ENCODE measurements around the gene RTEL1. TPM values are rescaled to one million over a fixed set of nuclear protein-coding genes. Genes with fewer than 3 reads are reported as not detected.

The RTEL1 gene
- total and polyA plus RNA-seq, 2 donors (not counting 1 experiment from before 2014, with no cell fraction given): 15.1 to 32.6 TPM

- POLR2A ChIA-PET: no interaction called here
- H4K20me1 ChIP-seq (ENCODE audit: control insufficient read depth, insufficient read depth, low read length, poor library complexity, severe bottlenecking): no peaks in the 10 kb centered on the region
- H3K4me3 ChIP-seq (ENCODE audit: control extremely low read depth in 1 of 5, extremely low read depth in 1 of 5, insufficient read depth in 1 of 5, low read depth in 2 of 5, low read length in 4 of 5): no peak overlapping the region
- H3K9me3 Mint-ChIP-seq (ENCODE audit: insufficient read depth): no peaks in the 10 kb centered on the region
- peaks cover 5 to 9% of the 10 kb centered on the region in 2 donors for H3K4me1 ChIP-seq (ENCODE audit: control insufficient read depth in 2 of 2, insufficient read depth in 2 of 2, low read length in 2 of 2)
- H3K79me2 ChIP-seq (ENCODE audit: control insufficient read depth, insufficient read depth, low read length): peaks cover 18% of the 10 kb centered on the region
- CTCF ChIA-PET: no interaction called here
- peaks cover 6% of the 10 kb centered on the region for H3K4me1 Mint-ChIP-seq
- no peak overlapping the region for H2AFZ ChIP-seq (ENCODE audit: insufficient read depth, low read depth, low read length, poor library complexity, severe bottlenecking)
- no peak overlapping the region for H3K9ac ChIP-seq (ENCODE audit: low read length)
- TF ChIP-seq CTCF (IDR thresholded peaks at IDR 0.05) (no peak), EZH2 (IDR thresholded peaks at IDR 0.05; ENCODE audit: borderline replicate concordance, insufficient read depth, low read depth, low read length, poor library complexity, severe bottlenecking) (no peak)
- no peak overlapping the region for H3K27ac ChIP-seq (ENCODE audit: low read length in 2 of 2)
- no peaks in the 10 kb centered on the region for H3K27me3 ChIP-seq (replicated peaks in 1 of 4; ENCODE audit: control extremely low read depth in 1 of 4, control insufficient read depth in 3 of 4, insufficient read depth in 4 of 4, low read length in 3 of 4)
- H3K27ac Mint-ChIP-seq: no peak overlapping the region
- no peaks in the 10 kb centered on the region for H3K9me3 ChIP-seq (ENCODE audit: control extremely low read depth in 1 of 3, control insufficient read depth in 2 of 3, insufficient read depth in 1 of 3, low read length in 2 of 3)
- peaks cover 0 to 30% of the 10 kb centered on the region in 2 experiments for H3K36me3 ChIP-seq (replicated peaks in 1 of 2; ENCODE audit: control extremely low read depth in 1 of 2, control insufficient read depth in 1 of 2, extremely low read depth in 1 of 2, insufficient read depth in 2 of 2, low read length in 1 of 2)
- no peak overlapping the region for H3K4me2 ChIP-seq (replicated peaks; ENCODE audit: low read depth, low read length, poor library complexity, severe bottlenecking)
- WGBS (ENCODE audit: insufficient coverage): 94% methylated on average over 26 of the region's 26 CpGs
- H3K27me3 Mint-ChIP-seq: no peaks in the 10 kb centered on the region
- ATAC-seq (ENCODE audit: low read depth): no peak
- DNase-seq: no peak
- intact Hi-C loops (cut with micrococcal nuclease): no loop called here
- H3K4me3 Mint-ChIP-seq: no peak overlapping the region
Measured at GRCh38 chr20:63663332-63664066, 5.4 kb downstream of the RTEL1 start.

GRCh38 chr20:63664143-63664851 lies 6.2 kb downstream of the RTEL1 start:
- no peaks in the 10 kb centered on the region for H3K9me3 Mint-ChIP-seq (ENCODE audit: insufficient read depth)
- H3K79me2 ChIP-seq (ENCODE audit: control insufficient read depth, insufficient read depth, low read length): peaks cover 18% of the 10 kb centered on the region
- ChIA-PET CTCF (no interaction called here), POLR2A (no interaction called here)
- DNase-seq (no peak), ATAC-seq (ENCODE audit: low read depth) (no peak)
- no peak overlapping the region for H3K27ac ChIP-seq (ENCODE audit: low read length in 2 of 2)
- peaks cover 0 to 34% of the 10 kb centered on the region in 2 experiments for H3K36me3 ChIP-seq (replicated peaks in 1 of 2; ENCODE audit: control extremely low read depth in 1 of 2, control insufficient read depth in 1 of 2, extremely low read depth in 1 of 2, insufficient read depth in 2 of 2, low read length in 1 of 2)
- no peak overlapping the region for H3K9ac ChIP-seq (ENCODE audit: low read length)
- H3K27me3 Mint-ChIP-seq: no peaks in the 10 kb centered on the region
- H3K9me3 ChIP-seq (ENCODE audit: control extremely low read depth in 1 of 3, control insufficient read depth in 2 of 3, insufficient read depth in 1 of 3, low read length in 2 of 3): no peaks in the 10 kb centered on the region
- WGBS (ENCODE audit: insufficient coverage): 98% methylated on average over 21 of the region's 22 CpGs
- H3K4me3 ChIP-seq (ENCODE audit: control extremely low read depth in 1 of 5, extremely low read depth in 1 of 5, insufficient read depth in 1 of 5, low read depth in 2 of 5, low read length in 4 of 5): no peak overlapping the region
- no peak for TF ChIP-seq EZH2 (IDR thresholded peaks at IDR 0.05; ENCODE audit: borderline replicate concordance, insufficient read depth, low read depth, low read length, poor library complexity, severe bottlenecking)
- TF ChIP-seq CTCF (IDR thresholded peaks at IDR 0.05): no peak
- no peak overlapping the region for H2AFZ ChIP-seq (ENCODE audit: insufficient read depth, low read depth, low read length, poor library complexity, severe bottlenecking)
- peaks cover 2% of the 10 kb centered on the region for H3K4me1 Mint-ChIP-seq
- no peaks in the 10 kb centered on the region for H3K27me3 ChIP-seq (replicated peaks in 1 of 4; ENCODE audit: control extremely low read depth in 1 of 4, control insufficient read depth in 3 of 4, insufficient read depth in 4 of 4, low read length in 3 of 4)
- no peak overlapping the region for H3K27ac Mint-ChIP-seq
- no peak overlapping the region for H3K4me2 ChIP-seq (replicated peaks; ENCODE audit: low read depth, low read length, poor library complexity, severe bottlenecking)
- H3K4me1 ChIP-seq (ENCODE audit: control insufficient read depth in 2 of 2, insufficient read depth in 2 of 2, low read length in 2 of 2): peaks cover 0 to 1% of the 10 kb centered on the region in 2 donors
- H3K4me3 Mint-ChIP-seq: no peak overlapping the region
- intact Hi-C loops (cut with micrococcal nuclease): no loop called here
- H4K20me1 ChIP-seq (ENCODE audit: control insufficient read depth, insufficient read depth, low read length, poor library complexity, severe bottlenecking): no peaks in the 10 kb centered on the region
